ENCODE data around the gene ACER2. TPM values are rescaled to one million over a fixed set of nuclear protein-coding genes. Genes with fewer than 3 reads are reported as not detected.

Gene ACER2
- total RNA-seq: 1 to 10 TPM; 1.8 to 9.1 (median 3.7) TPM
- long read RNA-seq: 0 reads

DNA sequence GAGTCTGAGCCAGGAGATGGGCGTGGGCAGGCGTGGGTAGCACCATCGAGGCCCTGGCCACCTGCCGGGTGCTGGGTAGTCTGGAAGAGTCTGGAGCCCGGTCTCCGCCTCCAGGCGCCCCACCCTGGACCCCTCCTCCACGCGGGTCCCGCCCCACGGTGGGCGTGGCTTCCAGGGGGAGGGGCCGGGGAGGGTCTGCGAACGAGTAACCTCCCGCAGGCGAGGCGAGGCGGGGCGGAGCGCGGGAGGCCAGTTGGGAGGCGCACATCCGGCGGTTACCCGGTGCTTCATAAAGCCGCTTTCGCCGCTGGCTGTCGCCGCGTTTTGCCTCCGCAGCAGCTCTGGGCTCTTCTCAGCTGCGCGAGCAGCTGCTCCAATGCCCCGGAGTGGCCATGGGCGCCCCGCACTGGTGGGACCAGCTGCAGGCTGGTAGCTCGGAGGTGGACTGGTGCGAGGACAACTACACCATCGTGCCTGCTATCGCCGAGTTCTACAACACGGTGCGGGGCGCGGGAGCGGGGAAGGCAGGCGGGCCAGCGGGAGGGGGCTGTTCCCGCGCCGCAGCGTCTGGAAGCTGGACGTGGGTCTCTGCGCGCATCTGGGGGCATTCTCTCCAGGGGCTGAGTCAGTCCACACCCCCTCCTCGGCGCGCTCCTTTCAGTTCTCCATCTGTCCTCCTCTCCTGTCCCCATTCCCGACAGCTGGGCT, at the start of gene ACER2:
Gene ACER2 (plus strand): TSS at position 317 of the 708 bp plus-strand sequence. CDS start 76 bp downstream, at position 393.
- H3K27ac ChIP-seq: peak within 1 kb of the TSS; percentile 67 to 86 (median 73)
- peak; percentile 97 to 98 (median 98) for DNase-seq
- peak within 1 kb of the TSS; percentile 67 to 84 (median 82) for H3K4me3 ChIP-seq
- no peaks in the 10 kb centered on the region for H3K27me3 ChIP-seq
- no peaks in the 10 kb centered on the region for H3K9me3 ChIP-seq
- no peaks in the 10 kb centered on the region for H3K4me1 ChIP-seq
- peak; percentile 90 for TF ChIP-seq POLR2A (IDR thresholded peaks at IDR 0.05)
- TF ChIP-seq, protein P1, sequence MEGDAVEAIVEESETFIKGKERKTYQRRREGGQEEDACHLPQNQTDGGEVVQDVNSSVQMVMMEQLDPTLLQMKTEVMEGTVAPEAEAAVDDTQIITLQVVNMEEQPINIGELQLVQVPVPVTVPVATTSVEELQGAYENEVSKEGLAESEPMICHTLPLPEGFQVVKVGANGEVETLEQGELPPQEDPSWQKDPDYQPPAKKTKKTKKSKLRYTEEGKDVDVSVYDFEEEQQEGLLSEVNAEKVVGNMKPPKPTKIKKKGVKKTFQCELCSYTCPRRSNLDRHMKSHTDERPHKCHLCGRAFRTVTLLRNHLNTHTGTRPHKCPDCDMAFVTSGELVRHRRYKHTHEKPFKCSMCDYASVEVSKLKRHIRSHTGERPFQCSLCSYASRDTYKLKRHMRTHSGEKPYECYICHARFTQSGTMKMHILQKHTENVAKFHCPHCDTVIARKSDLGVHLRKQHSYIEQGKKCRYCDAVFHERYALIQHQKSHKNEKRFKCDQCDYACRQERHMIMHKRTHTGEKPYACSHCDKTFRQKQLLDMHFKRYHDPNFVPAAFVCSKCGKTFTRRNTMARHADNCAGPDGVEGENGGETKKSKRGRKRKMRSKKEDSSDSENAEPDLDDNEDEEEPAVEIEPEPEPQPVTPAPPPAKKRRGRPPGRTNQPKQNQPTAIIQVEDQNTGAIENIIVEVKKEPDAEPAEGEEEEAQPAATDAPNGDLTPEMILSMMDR (IDR thresholded peaks at IDR 0.05): peak in 2 of 4 donors; percentile 8 to 12
- H3K36me3 ChIP-seq: no peaks in the 10 kb centered on the region
- ATAC-seq: peak; percentile 97 to 99 (median 99)
- intact Hi-C loops (cut with DNase I): no loop called here
- 0% methylated on average over 6 of the region's 61 CpGs for WGBS (ENCODE audit: insufficient coverage, low coverage, low lambda C conversion rate, missing lambda C conversion rate)

DNA sequence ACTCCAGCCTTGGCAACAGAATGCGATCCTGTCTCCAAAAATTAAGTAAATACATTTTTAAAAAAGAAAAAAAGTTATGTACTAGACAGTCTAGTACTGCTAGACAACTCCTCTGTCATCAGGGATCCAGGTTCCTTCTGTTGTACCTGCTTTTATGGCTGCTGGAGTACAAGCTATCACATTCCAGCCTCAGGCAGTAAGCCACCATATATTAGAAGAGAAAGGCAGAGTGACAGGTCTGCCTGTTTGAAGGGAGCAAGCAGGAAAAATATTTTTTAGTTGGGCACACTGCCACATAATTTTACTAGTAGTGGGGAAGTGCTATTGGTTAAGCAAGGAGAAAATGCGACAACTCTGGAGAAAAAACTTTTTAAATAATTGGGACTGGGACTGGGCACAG, 39.7 kb upstream of the ACER2 start:
- Histone ChIP-seq H3K9me3 (no peaks in the 10 kb centered on the region), H3K27ac (no peak overlapping the region), H3K4me3 (no peak overlapping the region), H3K4me1 (no peaks in the 10 kb centered on the region), H3K36me3 (peaks cover 0 to 27% (median 2%) of the 10 kb centered on the region in 4 donors), H3K27me3 (no peaks in the 10 kb centered on the region)
- DNase-seq (no peak), ATAC-seq (no peak)
- TF ChIP-seq, protein P1 (IDR thresholded peaks at IDR 0.05): no peak
- no peak for TF ChIP-seq POLR2A (IDR thresholded peaks at IDR 0.05)
- intact Hi-C loops (cut with DNase I): no loop called here
- 94% methylated on average over 2 of the region's 2 CpGs for WGBS (ENCODE audit: insufficient coverage, low coverage, low lambda C conversion rate, missing lambda C conversion rate)

DNA sequence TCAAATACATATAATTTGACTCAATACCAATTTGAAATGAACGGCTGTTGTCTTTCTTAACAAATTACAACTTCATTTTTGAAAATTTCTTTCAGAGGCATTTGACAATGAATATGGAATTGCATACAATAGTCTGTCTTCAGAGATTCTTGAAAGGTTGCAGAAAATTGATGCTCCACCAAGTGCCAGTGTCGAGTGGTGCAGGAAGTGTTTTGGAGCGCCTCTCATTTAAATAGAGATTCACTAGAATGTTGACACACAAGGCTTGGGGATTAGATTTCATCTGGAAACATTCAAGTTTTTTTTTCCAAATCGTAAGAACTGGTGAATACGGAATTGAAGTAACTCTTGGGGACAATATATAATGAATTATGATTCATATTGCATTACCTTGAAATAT, 36.9 kb upstream of the ACER2 start:
- Histone ChIP-seq H3K27ac (no peak overlapping the region), H3K9me3 (no peaks in the 10 kb centered on the region), H3K4me3 (no peak overlapping the region), H3K4me1 (no peaks in the 10 kb centered on the region), H3K27me3 (no peaks in the 10 kb centered on the region), H3K36me3 (peaks cover 4 to 53% (median 22%) of the 10 kb centered on the region in 4 donors)
- 66% methylated on average over 5 of the region's 5 CpGs for WGBS (ENCODE audit: insufficient coverage, low coverage, low lambda C conversion rate, missing lambda C conversion rate)
- intact Hi-C loops (cut with DNase I): no loop called here
- ATAC-seq: no peak
- no peak for TF ChIP-seq POLR2A (IDR thresholded peaks at IDR 0.05)
- TF ChIP-seq, protein P1 (IDR thresholded peaks at IDR 0.05): no peak
- no peak for DNase-seq

DNA sequence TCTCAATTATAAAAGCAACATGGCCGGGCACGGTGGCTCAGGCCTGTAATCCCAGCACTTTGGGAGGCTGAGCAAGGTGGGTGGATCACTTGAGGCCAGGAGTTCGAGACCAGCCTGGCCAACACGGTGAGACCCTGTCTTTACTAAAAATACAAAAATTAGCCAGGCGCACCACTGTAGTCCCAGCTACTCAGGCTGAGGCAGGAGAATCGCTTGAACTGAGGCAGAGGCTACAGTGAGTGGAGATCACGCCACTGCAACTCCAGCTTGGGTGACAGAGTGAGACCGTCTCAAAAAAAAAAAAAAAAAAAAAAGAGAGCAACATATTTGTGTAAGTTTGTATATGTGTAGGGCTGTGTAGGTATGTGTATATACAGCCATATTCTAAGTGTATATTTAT, 36.2 kb upstream of the ACER2 start:
- no peaks in the 10 kb centered on the region for H3K27me3 ChIP-seq
- no peaks in the 10 kb centered on the region for H3K4me1 ChIP-seq
- no peak overlapping the region for H3K4me3 ChIP-seq
- no peak for DNase-seq
- H3K36me3 ChIP-seq: peaks cover 4 to 58% (median 27%) of the 10 kb centered on the region in 4 donors
- H3K27ac ChIP-seq: no peak overlapping the region
- TF ChIP-seq POLR2A (IDR thresholded peaks at IDR 0.05): no peak
- TF ChIP-seq, protein P1 (IDR thresholded peaks at IDR 0.05): no peak
- intact Hi-C loops (cut with DNase I): no loop called here
- H3K9me3 ChIP-seq: no peaks in the 10 kb centered on the region
- no peak for ATAC-seq
- WGBS (ENCODE audit: insufficient coverage, low coverage, low lambda C conversion rate, missing lambda C conversion rate): 98% methylated on average over 6 of the region's 8 CpGs
